ENCODE measurements around the gene LYSMD3. TPM values are rescaled to one million over a fixed set of nuclear protein-coding genes. Genes with fewer than 3 reads are reported as not detected.

The LYSMD3 gene
- total and polyA plus RNA-seq, 5 experiments from 2014 or later = 6.6 to 26.9 (median 8.4) TPM

GRCh38 chr5:90557871-90558270 is 28.5 kb upstream of the LYSMD3 start:
- Mint-ChIP-seq H3K36me3 (no peaks in the 10 kb centered on the region), H3K4me1 (peaks cover 3 to 19% (median 11%) of the 10 kb centered on the region in 4 donors), H3K4me3 (peak overlapping the region in 9 of 10 donors; percentile 37 to 78 (median 62)), H3K27me3 (peaks cover 29 to 86% (median 51%) of the 10 kb centered on the region in 5 donors), H3K9me3 (no peaks in the 10 kb centered on the region), H3K27ac (no peak overlapping the region)
- no peak for DNase-seq
- no peak for ATAC-seq
- POLR2A ChIA-PET = no interaction called here

- ATAC-seq (no peak), DNase-seq (no peak)
- POLR2A ChIA-PET = no interaction called here
- H3K4me3 Mint-ChIP-seq = no peak overlapping the region
- no peaks in the 10 kb centered on the region for H3K36me3 Mint-ChIP-seq
- peaks cover 3 to 19% (median 11%) of the 10 kb centered on the region in 4 donors for H3K4me1 Mint-ChIP-seq
- peaks cover 33 to 86% (median 49%) of the 10 kb centered on the region in 5 donors for H3K27me3 Mint-ChIP-seq
- no peaks in the 10 kb centered on the region for H3K9me3 Mint-ChIP-seq
- peak overlapping the region in 1 of 10 donors; percentile 19 for H3K27ac Mint-ChIP-seq
Measured at GRCh38 chr5:90557391-90557790, 28.0 kb upstream of the LYSMD3 start.

- peaks cover 37 to 82% (median 48%) of the 10 kb centered on the region in 5 donors for H3K27me3 Mint-ChIP-seq
Measured at GRCh38 chr5:90555666-90556065, 26.3 kb upstream of the LYSMD3 start.

GRCh38 chr5:90554358-90555006 is 25.1 kb upstream of the LYSMD3 start:
- H3K9me3 Mint-ChIP-seq = no peaks in the 10 kb centered on the region
- peaks cover 3 to 19% (median 12%) of the 10 kb centered on the region in 4 donors for H3K4me1 Mint-ChIP-seq
- H3K4me3 Mint-ChIP-seq = no peak overlapping the region
- no peak for ATAC-seq
- no peak overlapping the region for H3K27ac Mint-ChIP-seq
- H3K36me3 Mint-ChIP-seq = no peaks in the 10 kb centered on the region
- H3K27me3 Mint-ChIP-seq = peaks cover 35 to 76% (median 42%) of the 10 kb centered on the region in 5 donors
- DNase-seq = no peak
- POLR2A ChIA-PET = no interaction called here

More at GRCh38 chr5:90555666-90556065, 26.3 kb upstream of the LYSMD3 start:
- Mint-ChIP-seq H3K36me3 (no peaks in the 10 kb centered on the region), H3K9me3 (no peaks in the 10 kb centered on the region), H3K27ac (no peak overlapping the region), H3K4me3 (no peak overlapping the region), H3K4me1 (peaks cover 3 to 19% (median 12%) of the 10 kb centered on the region in 4 donors)
- POLR2A ChIA-PET = no interaction called here
- ATAC-seq (no peak), DNase-seq (no peak)

GRCh38 chr5:90553711-90554110 is 24.3 kb upstream of the LYSMD3 start:
- peaks cover 33 to 69% (median 39%) of the 10 kb centered on the region in 5 donors for H3K27me3 Mint-ChIP-seq
- no peak for ATAC-seq
- no peak overlapping the region for H3K27ac Mint-ChIP-seq
- H3K36me3 Mint-ChIP-seq = no peaks in the 10 kb centered on the region
- DNase-seq = no peak
- POLR2A ChIA-PET = no interaction called here
- no peaks in the 10 kb centered on the region for H3K9me3 Mint-ChIP-seq
- H3K4me1 Mint-ChIP-seq = peaks cover 3 to 13% (median 9%) of the 10 kb centered on the region in 4 donors
- no peak overlapping the region for H3K4me3 Mint-ChIP-seq

- no peak overlapping the region for H3K4me3 Mint-ChIP-seq
- DNase-seq (no peak), ATAC-seq (no peak)
- no peak overlapping the region for H3K27ac Mint-ChIP-seq
- no peaks in the 10 kb centered on the region for H3K36me3 Mint-ChIP-seq
- H3K4me1 Mint-ChIP-seq = peaks cover 0 to 3% (median 0%) of the 10 kb centered on the region in 4 donors
- POLR2A ChIA-PET = no interaction called here
- H3K9me3 Mint-ChIP-seq = no peaks in the 10 kb centered on the region
- H3K27me3 Mint-ChIP-seq = peaks cover 21 to 59% (median 25%) of the 10 kb centered on the region in 5 donors
Measured at GRCh38 chr5:90551376-90551775, 22.0 kb upstream of the LYSMD3 start.

GRCh38 chr5:90550963-90551362 is 21.6 kb upstream of the LYSMD3 start:
- H3K4me3 Mint-ChIP-seq = no peak overlapping the region
- no peaks in the 10 kb centered on the region for H3K9me3 Mint-ChIP-seq
- no peaks in the 10 kb centered on the region for H3K36me3 Mint-ChIP-seq
- H3K27ac Mint-ChIP-seq = no peak overlapping the region
- POLR2A ChIA-PET = no interaction called here
- DNase-seq = no peak
- H3K27me3 Mint-ChIP-seq = peaks cover 20 to 57% (median 24%) of the 10 kb centered on the region in 5 donors
- no peak for ATAC-seq
- H3K4me1 Mint-ChIP-seq = peaks cover 0 to 3% (median 0%) of the 10 kb centered on the region in 4 donors

GRCh38 chr5:90549729-90550275 is 20.4 kb upstream of the LYSMD3 start:
- no peak overlapping the region for H3K4me3 Mint-ChIP-seq
- no peak for ATAC-seq
- no peaks in the 10 kb centered on the region for H3K9me3 Mint-ChIP-seq

GRCh38 chr5:90549223-90549622 is 19.8 kb upstream of the LYSMD3 start:
- peaks cover 0 to 3% (median 0%) of the 10 kb centered on the region in 4 donors for H3K4me1 Mint-ChIP-seq

More at GRCh38 chr5:90549729-90550275, 20.4 kb upstream of the LYSMD3 start:
- Mint-ChIP-seq H3K36me3 (no peaks in the 10 kb centered on the region), H3K27me3 (peaks cover 23 to 56% (median 28%) of the 10 kb centered on the region in 5 donors), H3K4me1 (peaks cover 0 to 3% (median 0%) of the 10 kb centered on the region in 4 donors), H3K27ac (no peak overlapping the region)
- POLR2A ChIA-PET = no interaction called here
- no peak for DNase-seq

GRCh38 chr5:90548069-90548593 is 18.7 kb upstream of the LYSMD3 start:
- H3K4me1 Mint-ChIP-seq = peaks cover 0 to 3% (median 0%) of the 10 kb centered on the region in 4 donors

More at GRCh38 chr5:90549223-90549622, 19.8 kb upstream of the LYSMD3 start:
- no peak for DNase-seq
- POLR2A ChIA-PET = no interaction called here
- no peaks in the 10 kb centered on the region for H3K36me3 Mint-ChIP-seq
- H3K27ac Mint-ChIP-seq = no peak overlapping the region
- H3K9me3 Mint-ChIP-seq = no peaks in the 10 kb centered on the region
- ATAC-seq = no peak
- H3K27me3 Mint-ChIP-seq = peaks cover 23 to 56% (median 24%) of the 10 kb centered on the region in 5 donors
- no peak overlapping the region for H3K4me3 Mint-ChIP-seq

GRCh38 chr5:90547072-90547536 is 17.7 kb upstream of the LYSMD3 start:
- H3K27ac Mint-ChIP-seq = no peak overlapping the region
- peaks cover 0 to 3% (median 0%) of the 10 kb centered on the region in 4 donors for H3K4me1 Mint-ChIP-seq
- POLR2A ChIA-PET = no interaction called here
- H3K36me3 Mint-ChIP-seq = no peaks in the 10 kb centered on the region
- ATAC-seq (no peak), DNase-seq (no peak)
- H3K9me3 Mint-ChIP-seq = no peaks in the 10 kb centered on the region
- no peak overlapping the region for H3K4me3 Mint-ChIP-seq
- peaks cover 22 to 43% (median 37%) of the 10 kb centered on the region in 5 donors for H3K27me3 Mint-ChIP-seq

More at GRCh38 chr5:90548069-90548593, 18.7 kb upstream of the LYSMD3 start:
- ATAC-seq (no peak), DNase-seq (no peak)
- Mint-ChIP-seq H3K9me3 (no peaks in the 10 kb centered on the region), H3K27ac (no peak overlapping the region), H3K36me3 (no peaks in the 10 kb centered on the region), H3K4me3 (no peak overlapping the region), H3K27me3 (peaks cover 21 to 53% (median 30%) of the 10 kb centered on the region in 5 donors)
- POLR2A ChIA-PET = no interaction called here

- POLR2A ChIA-PET = no interaction called here
- no peaks in the 10 kb centered on the region for H3K9me3 Mint-ChIP-seq
- H3K27me3 Mint-ChIP-seq = peaks cover 19 to 44% (median 34%) of the 10 kb centered on the region in 5 donors
- H3K27ac Mint-ChIP-seq = no peak overlapping the region
- H3K36me3 Mint-ChIP-seq = no peaks in the 10 kb centered on the region
- no peak overlapping the region for H3K4me3 Mint-ChIP-seq
- no peak for ATAC-seq
- DNase-seq = no peak
- peaks cover 0 to 1% (median 0%) of the 10 kb centered on the region in 4 donors for H3K4me1 Mint-ChIP-seq
Measured at GRCh38 chr5:90546216-90546837, 16.9 kb upstream of the LYSMD3 start.

GRCh38 chr5:90545511-90545910 is 16.1 kb upstream of the LYSMD3 start:
- ATAC-seq = no peak
- Mint-ChIP-seq H3K27me3 (peaks cover 16 to 48% (median 32%) of the 10 kb centered on the region in 5 donors), H3K4me1 (peaks cover 0 to 1% (median 0%) of the 10 kb centered on the region in 4 donors), H3K4me3 (no peak overlapping the region), H3K9me3 (no peaks in the 10 kb centered on the region), H3K36me3 (no peaks in the 10 kb centered on the region), H3K27ac (no peak overlapping the region)
- DNase-seq = no peak
- POLR2A ChIA-PET = no interaction called here

Data from naive thymus-derived CD8-positive, alpha-beta T cell (primary cell).